NB4 (cell line): ENCODE data around the gene KRT15.

Experiments
- DNase-seq: peaks from one replicate; pipeline ENCODE4 v3.0.0; 2010; ENCODE audit warnings: low read depth
- H3K4me3 ChIP-seq: one replicate; pipeline ENCODE4 v1.5.1; 2011; ENCODE audit warnings: mild to moderate bottlenecking, low read depth, low read length, moderate library complexity
- MAX ChIP-seq: IDR thresholded peaks from 2 replicates; pipeline ENCODE4 v1.6.1; 2011; ENCODE audit warnings: low read depth, low read length
- MYC ChIP-seq: IDR thresholded peaks from 2 replicates; pipeline ENCODE4 v1.6.1; 2011; ENCODE audit warnings: low read depth, low read length
- POLR2A ChIP-seq: IDR thresholded peaks from 2 replicates; pipeline ENCODE4 v1.6.1; 2011; ENCODE audit warnings: mild to moderate bottlenecking; ENCODE audit not compliant: insufficient read length; ENCODE audit errors: extremely low read depth
- TF ChIP-seq, protein P1 (sequence below): IDR thresholded peaks from one replicate; pipeline ENCODE4 v1.5.1; 2012; ENCODE audit warnings: low read depth, low read length

The KRT15 gene

GRCh38 chr17:41518789-41519449 lies at the start of gene KRT15:
KRT15 (minus strand) TSS chr17:41518890; CDS start chr17:41518827, 63 bp downstream.
- no peak for DNase-seq
- TF ChIP-seq POLR2A, result no peak
- TF ChIP-seq MAX, result no peak
- no peak for TF ChIP-seq MYC
- TF ChIP-seq, protein P1, sequence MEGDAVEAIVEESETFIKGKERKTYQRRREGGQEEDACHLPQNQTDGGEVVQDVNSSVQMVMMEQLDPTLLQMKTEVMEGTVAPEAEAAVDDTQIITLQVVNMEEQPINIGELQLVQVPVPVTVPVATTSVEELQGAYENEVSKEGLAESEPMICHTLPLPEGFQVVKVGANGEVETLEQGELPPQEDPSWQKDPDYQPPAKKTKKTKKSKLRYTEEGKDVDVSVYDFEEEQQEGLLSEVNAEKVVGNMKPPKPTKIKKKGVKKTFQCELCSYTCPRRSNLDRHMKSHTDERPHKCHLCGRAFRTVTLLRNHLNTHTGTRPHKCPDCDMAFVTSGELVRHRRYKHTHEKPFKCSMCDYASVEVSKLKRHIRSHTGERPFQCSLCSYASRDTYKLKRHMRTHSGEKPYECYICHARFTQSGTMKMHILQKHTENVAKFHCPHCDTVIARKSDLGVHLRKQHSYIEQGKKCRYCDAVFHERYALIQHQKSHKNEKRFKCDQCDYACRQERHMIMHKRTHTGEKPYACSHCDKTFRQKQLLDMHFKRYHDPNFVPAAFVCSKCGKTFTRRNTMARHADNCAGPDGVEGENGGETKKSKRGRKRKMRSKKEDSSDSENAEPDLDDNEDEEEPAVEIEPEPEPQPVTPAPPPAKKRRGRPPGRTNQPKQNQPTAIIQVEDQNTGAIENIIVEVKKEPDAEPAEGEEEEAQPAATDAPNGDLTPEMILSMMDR, result no peak
- H3K4me3 ChIP-seq, result no peak within 1 kb of the TSS

DNA sequence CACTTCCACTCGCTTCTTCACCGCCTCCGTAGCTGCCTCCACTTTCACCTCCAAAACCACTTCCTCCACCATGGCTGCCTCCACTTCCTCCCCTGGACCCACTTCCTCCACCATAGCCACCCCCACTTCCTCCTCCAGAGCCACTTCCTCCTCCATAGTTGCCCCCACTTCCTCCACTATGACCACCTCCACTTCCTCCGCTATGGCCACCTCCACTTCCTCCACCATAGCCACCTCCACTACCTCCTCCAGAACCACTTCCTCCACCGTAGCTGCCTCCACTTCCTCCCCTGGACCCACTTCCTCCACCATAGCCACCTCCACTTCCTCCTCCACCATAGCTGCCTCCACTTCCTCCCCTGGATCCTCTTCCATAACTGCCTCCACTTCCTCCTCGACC lies 48.6 kb upstream of the KRT15 start:
- H3K4me3 ChIP-seq, result no peak overlapping the region
- TF ChIP-seq MYC (no peak), MAX (no peak), POLR2A (no peak)
- TF ChIP-seq, protein P1, result no peak
- no peak for DNase-seq

- no peak overlapping the region for H3K4me3 ChIP-seq
- TF ChIP-seq, protein P1, result no peak
- no peak for TF ChIP-seq MAX
- no peak for TF ChIP-seq POLR2A
- no peak for TF ChIP-seq MYC
- no peak for DNase-seq
Measured at GRCh38 chr17:41565338-41565737, 46.6 kb upstream of the KRT15 start.

DNA sequence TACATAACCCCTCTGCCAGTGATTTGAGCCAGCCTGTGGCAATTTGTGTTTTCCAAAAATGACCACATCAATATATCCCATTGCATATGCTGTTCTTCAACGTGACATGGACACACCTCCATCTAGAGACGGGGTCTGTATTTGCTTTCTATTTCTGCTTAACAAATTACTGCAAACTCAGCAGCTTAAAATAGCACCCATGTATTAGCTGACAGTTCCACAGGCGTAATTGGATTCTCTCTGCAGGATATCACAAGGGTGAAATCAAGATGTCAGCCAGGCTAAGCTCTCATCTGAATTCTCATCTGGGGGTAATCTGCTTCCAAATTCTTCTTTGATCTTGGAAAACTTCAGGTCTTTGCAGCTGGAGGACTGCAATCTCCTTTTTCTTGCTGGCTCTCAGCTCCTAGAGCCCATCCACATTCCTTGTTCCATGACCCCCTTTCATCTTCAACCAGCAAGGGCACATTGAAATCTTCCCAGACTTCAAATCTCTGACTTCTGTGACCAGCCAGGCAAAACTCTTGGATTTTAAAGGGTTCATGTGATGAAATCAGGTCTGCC lies 45.0 kb upstream of the KRT15 start:
- H3K4me3 ChIP-seq, result no peak overlapping the region
- DNase-seq, result no peak
- TF ChIP-seq MAX (no peak), POLR2A (no peak), MYC (no peak)
- TF ChIP-seq, protein P1, result no peak

DNA sequence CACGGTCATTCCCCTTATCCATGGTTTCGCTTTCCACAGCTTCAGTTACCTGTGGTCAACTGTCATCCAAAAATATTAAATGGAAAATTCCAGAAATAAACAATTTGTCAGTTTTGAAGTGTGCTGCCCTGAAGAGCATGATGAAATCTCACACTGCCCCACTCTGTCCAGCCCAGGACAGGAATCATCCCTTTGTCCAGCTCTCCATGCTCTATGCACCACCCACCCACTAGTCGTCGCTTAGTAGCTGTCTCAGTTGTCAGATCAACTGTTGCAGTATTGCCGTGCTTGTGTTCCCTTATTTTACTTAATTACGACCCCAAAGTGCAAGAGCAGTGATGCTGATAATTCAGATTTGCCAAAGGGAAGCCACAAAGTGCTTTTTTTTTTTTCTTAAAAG lies 42.9 kb upstream of the KRT15 start:
- no peak for DNase-seq
- TF ChIP-seq, protein P1, result no peak
- TF ChIP-seq POLR2A (no peak), MYC (no peak), MAX (no peak)
- no peak overlapping the region for H3K4me3 ChIP-seq
